ACC112 (cell line): Measurements from ENCODE around the gene MEIS1.

Source experiments
- H2AFZ ChIP-seq: fragments of 200-600 bp; sonication (generic); one replicate; pipeline ENCODE4 v1.6.0; 2017; ENCODE audit warnings: antibody characterized with exemption, low read length; ENCODE audit not compliant: unreplicated experiment
- H3K27ac ChIP-seq: fragments of 200-600 bp; sonication (generic); 2 replicates; pipeline ENCODE4 v1.5.1; 2014; ENCODE audit warnings: low read depth, mild to moderate bottlenecking, antibody characterized with exemption, low read length, moderate library complexity
- H3K27me3 ChIP-seq: fragments of 200-600 bp; sonication (generic); 2 replicates; pipeline ENCODE4 v1.6.1; 2014; ENCODE audit warnings: mild to moderate bottlenecking, antibody characterized with exemption, low read length, moderate library complexity, mixed read lengths; ENCODE audit not compliant: insufficient read depth
- H3K36me3 ChIP-seq: fragments of 200-600 bp; sonication (generic); 2 replicates; pipeline ENCODE4 v1.6.1; 2016; ENCODE audit warnings: mild to moderate bottlenecking, antibody characterized with exemption, low read length, moderate library complexity, mixed read lengths; ENCODE audit not compliant: insufficient read depth
- H3K4me1 ChIP-seq: fragments of 200-600 bp; sonication (generic); one replicate; pipeline ENCODE4 v1.6.1; 2016; ENCODE audit warnings: low read length, mixed read lengths; ENCODE audit not compliant: insufficient read depth, unreplicated experiment, control insufficient read depth
- H3K4me3 ChIP-seq: fragments of 200-600 bp; sonication (generic); 2 replicates; pipeline ENCODE4 v1.5.1; 2014; ENCODE audit warnings: mild to moderate bottlenecking, low read depth, low read length
- H3K79me2 ChIP-seq: fragments of 200-600 bp; sonication (generic); one replicate; pipeline ENCODE4 v1.6.0; 2016; ENCODE audit warnings: low read length; ENCODE audit not compliant: control insufficient read depth, unreplicated experiment, insufficient read depth

The MEIS1 gene

GRCh38 chr2:66578054-66578686 lies 143.2 kb downstream of the MEIS1 start:
- Histone ChIP-seq H2AFZ (no peak overlapping the region), H3K36me3 (no peaks in the 10 kb centered on the region), H3K4me3 (no peak overlapping the region), H3K27ac (no peak overlapping the region), H3K27me3 (peaks cover 62% of the 10 kb centered on the region), H3K79me2 (no peaks in the 10 kb centered on the region), H3K4me1 (no peaks in the 10 kb centered on the region)

GRCh38 chr2:66578687-66579106 lies 143.8 kb downstream of the MEIS1 start:
- Histone ChIP-seq H3K36me3 (no peaks in the 10 kb centered on the region), H3K27me3 (peaks cover 67% of the 10 kb centered on the region), H3K79me2 (no peaks in the 10 kb centered on the region), H2AFZ (no peak overlapping the region), H3K4me1 (no peaks in the 10 kb centered on the region), H3K4me3 (no peak overlapping the region), H3K27ac (no peak overlapping the region)

GRCh38 chr2:66579186-66580126 lies 144.5 kb downstream of the MEIS1 start:
- Histone ChIP-seq H3K27me3 (peaks cover 73% of the 10 kb centered on the region), H3K27ac (no peak overlapping the region), H3K36me3 (no peaks in the 10 kb centered on the region), H3K4me1 (no peaks in the 10 kb centered on the region), H2AFZ (no peak overlapping the region), H3K4me3 (no peak overlapping the region), H3K79me2 (no peaks in the 10 kb centered on the region)

GRCh38 chr2:66580166-66581049 lies 145.5 kb downstream of the MEIS1 start:
- H3K79me2 ChIP-seq, result no peaks in the 10 kb centered on the region

GRCh38 chr2:66581339-66582103 lies 146.6 kb downstream of the MEIS1 start:
- Histone ChIP-seq H3K4me1 (no peaks in the 10 kb centered on the region), H2AFZ (no peak overlapping the region), H3K36me3 (no peaks in the 10 kb centered on the region), H3K79me2 (no peaks in the 10 kb centered on the region), H3K27me3 (peaks cover 73% of the 10 kb centered on the region), H3K4me3 (no peak overlapping the region), H3K27ac (no peak overlapping the region)

More at GRCh38 chr2:66580166-66581049, 145.5 kb downstream of the MEIS1 start:
- no peak overlapping the region for H3K27ac ChIP-seq
- no peaks in the 10 kb centered on the region for H3K36me3 ChIP-seq
- H2AFZ ChIP-seq, result no peak overlapping the region
- peaks cover 73% of the 10 kb centered on the region for H3K27me3 ChIP-seq
- H3K4me1 ChIP-seq, result no peaks in the 10 kb centered on the region
- no peak overlapping the region for H3K4me3 ChIP-seq

- no peak overlapping the region for H3K27ac ChIP-seq
- no peak overlapping the region for H3K4me3 ChIP-seq
- H3K79me2 ChIP-seq, result no peaks in the 10 kb centered on the region
- no peaks in the 10 kb centered on the region for H3K36me3 ChIP-seq
- no peak overlapping the region for H2AFZ ChIP-seq
- H3K27me3 ChIP-seq, result peaks cover 70% of the 10 kb centered on the region
- no peaks in the 10 kb centered on the region for H3K4me1 ChIP-seq
These were observed 147.4 kb downstream of the MEIS1 start for GRCh38 chr2:66582104-66582986.

- Histone ChIP-seq H3K4me3 (no peak overlapping the region), H2AFZ (no peak overlapping the region), H3K27ac (no peak overlapping the region), H3K4me1 (no peaks in the 10 kb centered on the region), H3K27me3 (peaks cover 61% of the 10 kb centered on the region), H3K79me2 (no peaks in the 10 kb centered on the region), H3K36me3 (no peaks in the 10 kb centered on the region)
These were observed 148.3 kb downstream of the MEIS1 start for GRCh38 chr2:66582987-66583880.

GRCh38 chr2:66583881-66584280 lies 149.0 kb downstream of the MEIS1 start:
- Histone ChIP-seq H3K4me3 (no peak overlapping the region), H3K27ac (no peak overlapping the region), H3K4me1 (no peaks in the 10 kb centered on the region), H2AFZ (no peak overlapping the region), H3K27me3 (peaks cover 54% of the 10 kb centered on the region), H3K36me3 (no peaks in the 10 kb centered on the region), H3K79me2 (no peaks in the 10 kb centered on the region)

GRCh38 chr2:66585587-66585986 lies 150.7 kb downstream of the MEIS1 start:
- H3K79me2 ChIP-seq, result no peaks in the 10 kb centered on the region
- H3K4me1 ChIP-seq, result no peaks in the 10 kb centered on the region
- no peaks in the 10 kb centered on the region for H3K36me3 ChIP-seq
- H3K27me3 ChIP-seq, result peaks cover 37% of the 10 kb centered on the region
- no peak overlapping the region for H3K4me3 ChIP-seq
- H3K27ac ChIP-seq, result no peak overlapping the region
- H2AFZ ChIP-seq, result no peak overlapping the region
